Smooth muscle cell of the brain vasculature (primary cell): ENCODE measurements around the gene POU3F3.

Experiments used
- DNase-seq: peaks from one replicate; pipeline ENCODE4 v3.0.0-alpha.2; 2012; ENCODE audit warnings: low read depth, low spot score

The POU3F3 gene

GRCh38 chr2:104846786-104847585 lies 6.9 kb upstream of the POU3F3 start:
- no peak for DNase-seq

- DNase-seq, result no peak
Observed at GRCh38 chr2:104847586-104848160, 6.2 kb upstream of the POU3F3 start.

GRCh38 chr2:104848526-104848925 lies 5.4 kb upstream of the POU3F3 start:
- DNase-seq, result no peak

GRCh38 chr2:104849101-104849500 lies 4.8 kb upstream of the POU3F3 start:
- DNase-seq, result no peak

- peak; percentile 40 for DNase-seq
Observed at GRCh38 chr2:104849618-104850141, 4.2 kb upstream of the POU3F3 start.

GRCh38 chr2:104850361-104851290 lies 3.3 kb upstream of the POU3F3 start:
- DNase-seq, result no peak

GRCh38 chr2:104851291-104852089 lies 2.4 kb upstream of the POU3F3 start:
- no peak for DNase-seq

- DNase-seq, result no peak
Observed at GRCh38 chr2:104852090-104852666, 1.7 kb upstream of the POU3F3 start.

- DNase-seq, result no peak
Observed at GRCh38 chr2:104854498-104855220, 744 bp downstream of the POU3F3 start.

GRCh38 chr2:104855221-104856085 lies 1.5 kb downstream of the POU3F3 start:
- DNase-seq, result no peak

- no peak for DNase-seq
Observed at GRCh38 chr2:104856086-104856972, 2.4 kb downstream of the POU3F3 start.

- no peak for DNase-seq
Observed at GRCh38 chr2:104856973-104857261, 3.0 kb downstream of the POU3F3 start.

GRCh38 chr2:104857262-104858005 lies 3.5 kb downstream of the POU3F3 start:
- no peak for DNase-seq

- DNase-seq, result no peak
Observed at GRCh38 chr2:104858006-104858978, 4.4 kb downstream of the POU3F3 start.

- no peak for DNase-seq
Observed at GRCh38 chr2:104859291-104859765, 5.4 kb downstream of the POU3F3 start.

GRCh38 chr2:104859766-104860450 lies 6.0 kb downstream of the POU3F3 start:
- no peak for DNase-seq
